Measurements from ENCODE around the gene DRAXIN.

DNA sequence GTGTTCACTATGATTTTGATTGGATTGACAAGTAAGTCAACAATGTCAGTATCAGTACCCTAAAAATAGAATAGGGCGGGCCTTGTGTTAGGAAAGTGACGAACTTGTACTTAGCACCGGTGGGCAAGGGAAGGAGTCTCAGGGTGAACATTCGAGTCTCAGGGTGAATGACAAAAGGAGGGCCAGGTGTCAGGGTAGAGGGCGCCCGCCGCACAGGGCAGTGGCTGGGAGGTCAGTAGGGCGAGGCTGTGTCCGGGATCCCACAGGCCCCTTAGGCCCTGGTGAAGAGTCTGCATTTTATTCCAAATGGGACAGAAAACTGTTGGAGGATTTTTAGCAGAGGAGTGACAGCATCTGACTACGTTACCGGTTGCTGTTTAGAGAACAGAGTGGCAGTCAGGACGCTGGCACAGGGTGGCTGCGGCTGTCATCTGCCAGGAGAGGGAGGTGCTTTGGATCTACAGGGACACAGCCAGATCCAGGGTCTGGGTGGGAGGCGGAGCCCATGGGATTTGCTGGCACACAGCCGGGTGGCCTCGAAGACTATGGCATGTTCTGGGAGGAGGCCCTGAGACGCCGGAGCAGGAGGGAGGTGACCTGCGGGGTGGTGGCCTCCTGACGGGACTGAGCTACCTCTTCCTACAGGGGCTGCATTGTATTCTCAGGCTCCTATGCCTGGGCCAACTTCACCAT is 55.4 kb downstream of the DRAXIN start:
- TF ChIP-seq LEF1 (IDR thresholded peaks at IDR 0.05; ENCODE audit: borderline replicate concordance) = no peak
- TF ChIP-seq FOXM1 (IDR thresholded peaks at IDR 0.05; ENCODE audit: borderline replicate concordance) = no peak
- no peak for TF ChIP-seq ELF4 (IDR thresholded peaks at IDR 0.05)
- no peak for TF ChIP-seq HDGF (IDR thresholded peaks at IDR 0.05; ENCODE audit: borderline replicate concordance)
- TF ChIP-seq NFRKB (IDR thresholded peaks at IDR 0.05) = no peak
- no peak for TF ChIP-seq SP1 (IDR thresholded peaks at IDR 0.05)
- no peak for TF ChIP-seq CTBP1 (IDR thresholded peaks at IDR 0.05; ENCODE audit: borderline replicate concordance)
- no peak for TF ChIP-seq SUZ12 (IDR thresholded peaks at IDR 0.05)
- TF ChIP-seq FOXK2 (IDR thresholded peaks at IDR 0.05) = no peak
- no peak for TF ChIP-seq BHLHE40 (IDR thresholded peaks at IDR 0.05; ENCODE audit: borderline replicate concordance)
- TF ChIP-seq L3MBTL2 (conservative IDR thresholded peaks at IDR 0.05) = no peak
